HT-29 (cell line): ENCODE measurements around the gene CELF4. TPM values are rescaled to one million over a fixed set of nuclear protein-coding genes. Genes with fewer than 3 reads are reported as not detected.

Source experiments
- DNase-seq: peaks from one replicate; pipeline ENCODE4 v3.0.0-alpha.2; 2015; ENCODE audit warnings: low spot score
- total RNA-seq: library from RNA; depleted of rRNA; stranded (reverse); fragments of >200 nt; shearing (Covaris generic); gene quantifications from 2 replicates; pipeline ENCODE4 v1.2.3, GENCODE V29; 2014

CELF4 gene
- total RNA-seq, 1 experiment from 2014 or later = not detected

DNA sequence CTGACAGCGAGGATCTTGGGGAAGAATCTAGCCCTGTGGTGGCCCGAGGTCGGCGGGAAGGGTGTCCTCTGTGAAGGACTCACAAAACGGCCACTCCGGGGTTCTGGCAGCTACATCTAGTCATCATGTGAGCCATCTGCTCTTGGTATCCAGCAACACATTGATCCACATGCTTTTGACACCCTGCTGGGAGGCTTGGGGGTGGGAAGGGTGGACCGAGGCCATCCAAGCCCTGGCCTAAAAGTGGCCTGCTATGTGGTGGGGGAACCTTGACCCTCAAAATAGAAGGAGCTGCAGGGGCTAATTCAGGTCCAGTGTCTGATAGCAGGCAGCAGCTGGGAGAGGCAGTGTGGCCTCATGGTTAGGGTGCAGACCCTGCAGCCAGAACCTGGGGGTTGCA is 145.7 kb downstream of the CELF4 start:
- DNase-seq = no peak

GRCh38 chr18:37419315-37419714 is 146.3 kb downstream of the CELF4 start:
- DNase-seq = no peak

DNA sequence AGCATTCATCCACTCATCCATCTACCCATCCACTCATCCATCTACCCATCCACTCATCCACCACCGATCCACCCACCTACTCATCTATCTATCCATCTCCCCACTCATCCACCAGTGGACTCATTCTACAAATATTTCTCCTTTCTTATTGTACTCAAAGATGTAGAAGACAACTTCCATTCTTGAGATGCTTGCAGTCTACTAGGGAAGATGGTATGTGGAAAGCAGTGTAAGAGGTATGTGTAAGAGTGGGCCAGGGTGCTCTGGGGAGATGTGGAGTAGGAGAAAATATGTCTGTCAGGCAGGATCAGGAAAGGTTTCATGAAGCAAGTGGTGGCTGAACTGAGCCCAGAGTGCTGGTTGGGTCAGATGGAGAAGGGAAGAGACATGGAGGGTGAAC is 150.8 kb downstream of the CELF4 start:
- DNase-seq = no peak

GRCh38 chr18:37412829-37413228 is 152.8 kb downstream of the CELF4 start:
- no peak for DNase-seq

DNA sequence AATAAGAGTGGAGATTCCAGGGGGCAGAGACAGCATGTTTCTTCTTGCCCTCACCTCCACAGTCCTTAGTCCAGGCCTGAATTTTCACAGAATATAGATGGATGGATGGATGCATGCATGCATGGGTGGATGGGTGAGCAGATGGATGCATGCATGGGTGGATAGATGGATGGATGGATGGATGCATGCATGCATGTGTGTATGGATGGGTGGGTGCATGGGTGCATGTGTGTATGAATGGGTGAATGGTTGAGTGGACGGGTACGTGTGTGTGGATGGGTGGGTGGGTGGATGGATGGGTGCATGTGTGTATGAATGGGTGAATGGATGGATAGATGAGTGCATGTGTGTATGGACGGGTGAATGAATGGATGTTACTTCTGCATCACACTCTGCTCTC is 153.3 kb downstream of the CELF4 start:
- DNase-seq = no peak

DNA sequence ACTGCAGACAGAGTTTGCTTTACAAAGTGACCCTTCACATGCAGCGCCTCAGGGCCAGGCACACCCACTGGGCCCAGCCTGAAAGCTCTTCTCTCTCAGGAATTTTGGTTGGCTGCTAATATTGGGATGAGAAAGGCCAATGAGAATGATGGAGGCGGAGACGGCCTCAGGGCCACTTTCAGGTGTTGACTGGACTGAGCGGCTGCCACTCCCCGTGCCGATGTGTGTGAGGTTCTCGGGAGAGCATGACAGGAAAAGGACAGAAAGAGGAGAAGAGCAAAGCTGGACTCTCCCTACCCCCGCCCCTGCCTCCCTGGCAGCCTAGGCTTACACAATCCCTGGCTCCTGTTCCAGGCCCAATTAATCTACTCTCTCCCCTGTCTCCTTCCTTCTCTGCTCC is 155.7 kb downstream of the CELF4 start:
- DNase-seq = no peak

- DNase-seq = no peak
Observed at GRCh38 chr18:37408676-37409265, 156.8 kb downstream of the CELF4 start.

DNA sequence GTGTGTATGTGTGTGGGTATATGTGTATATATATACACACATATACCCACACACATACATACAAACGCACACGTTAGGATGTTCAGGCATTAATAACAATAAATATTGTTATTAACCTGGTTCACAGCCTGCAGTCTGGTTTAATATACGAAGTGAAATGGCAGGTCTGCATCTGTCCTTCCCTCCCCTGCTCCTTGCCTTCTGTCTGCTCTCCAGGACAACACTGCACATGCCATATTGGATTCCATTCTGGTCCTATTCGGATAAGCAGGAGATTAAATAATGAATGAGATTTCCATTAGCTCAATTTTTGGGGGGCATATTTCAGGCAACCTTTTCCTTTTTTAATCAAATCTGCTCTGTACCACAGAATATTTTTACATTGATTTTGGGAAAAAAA is 158.0 kb downstream of the CELF4 start:
- DNase-seq = no peak

DNA sequence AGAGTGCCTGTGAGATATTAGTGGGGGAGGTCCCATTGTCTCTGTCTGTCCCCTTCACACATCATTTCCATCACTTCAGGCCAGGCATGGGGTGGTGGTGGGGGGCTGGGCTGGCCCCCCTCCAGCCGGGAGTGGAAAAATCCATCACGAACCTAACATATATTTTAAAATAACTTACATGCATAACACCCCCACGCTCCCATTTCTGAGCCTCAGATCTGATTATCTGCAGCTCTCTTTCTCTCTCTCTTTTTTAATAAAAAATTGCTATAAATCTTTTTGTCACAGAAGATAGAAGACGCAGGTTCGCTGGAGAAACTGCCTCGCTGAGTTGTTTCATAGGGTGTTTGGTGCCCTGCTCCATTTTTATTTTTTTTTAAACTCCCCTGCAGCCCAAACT is 159.8 kb downstream of the CELF4 start:
- DNase-seq = no peak

GRCh38 chr18:37405229-37405628 is 160.4 kb downstream of the CELF4 start:
- DNase-seq = no peak

GRCh38 chr18:37403788-37404187 is 161.8 kb downstream of the CELF4 start:
- DNase-seq = no peak

DNA sequence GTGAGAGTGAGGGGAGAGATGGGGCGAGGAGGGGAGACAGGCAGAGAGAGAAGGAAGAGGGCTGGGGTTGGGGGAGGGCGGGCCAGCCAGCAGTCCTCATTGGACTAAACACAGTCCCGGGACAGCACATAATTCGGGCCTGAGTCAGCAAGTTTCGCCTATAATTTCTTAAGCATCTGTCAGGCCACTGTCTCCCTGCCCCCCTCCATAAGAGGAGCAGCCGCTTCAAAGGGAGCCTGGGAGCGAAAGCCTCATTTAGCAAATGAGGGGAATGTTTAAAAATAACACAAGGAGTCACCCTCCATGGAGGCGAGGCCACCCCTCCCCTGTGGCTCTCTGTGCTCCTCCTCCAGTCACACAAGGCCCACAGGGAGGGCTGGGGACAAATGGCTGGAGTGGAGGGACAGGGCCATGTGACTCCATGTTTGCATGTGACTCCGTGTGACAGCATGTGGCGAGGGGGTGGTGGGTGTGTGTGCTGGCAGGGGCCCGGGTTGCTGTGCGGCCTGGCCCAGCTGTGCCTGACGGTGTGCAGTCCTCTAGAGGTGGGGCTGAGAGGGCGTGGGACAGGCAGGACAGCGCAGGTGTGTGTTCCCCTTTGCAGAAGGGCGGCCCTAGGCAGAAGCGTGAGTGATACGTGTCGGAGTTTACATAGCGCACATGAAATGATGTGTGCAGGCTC is 162.4 kb downstream of the CELF4 start:
- no peak for DNase-seq

DNA sequence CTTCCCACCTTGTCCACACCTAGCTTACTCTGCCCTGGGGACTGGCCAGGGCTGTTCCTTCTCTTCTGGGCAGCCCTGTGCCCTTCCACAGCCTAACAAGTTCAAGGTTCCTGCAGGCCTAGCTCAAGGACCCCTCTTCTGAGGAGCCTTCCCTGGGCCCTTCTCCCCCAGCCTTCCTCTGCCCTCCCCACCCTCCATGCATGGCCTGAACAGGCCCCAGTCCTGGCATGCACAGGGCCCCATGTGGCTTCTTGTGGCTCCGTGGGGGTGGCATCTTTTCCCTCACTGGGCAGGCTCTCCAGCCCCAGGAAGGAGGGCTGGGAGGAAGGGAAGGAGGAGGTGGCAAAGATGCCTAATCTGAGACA is 162.9 kb downstream of the CELF4 start:
- DNase-seq = no peak

DNA sequence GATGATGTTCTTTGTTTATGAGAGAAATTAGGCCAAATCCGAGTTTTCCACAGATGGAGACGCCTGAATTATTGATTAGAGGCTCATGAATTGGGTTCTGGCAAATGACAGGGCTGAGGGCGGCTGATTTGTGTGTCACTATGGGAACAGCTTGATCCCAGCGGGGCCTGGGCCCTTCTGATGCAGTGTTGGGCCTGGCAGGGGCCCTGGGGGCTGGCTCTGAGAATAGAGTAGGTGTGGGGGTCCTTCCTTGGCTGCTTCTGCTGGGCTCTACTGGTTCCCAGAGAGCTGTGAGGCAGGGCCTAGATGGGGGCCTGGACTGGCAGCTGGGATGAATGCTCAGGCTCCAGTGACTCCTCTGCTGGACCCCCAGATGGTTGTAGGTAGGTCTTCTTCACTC is 164.8 kb downstream of the CELF4 start:
- DNase-seq = no peak

DNA sequence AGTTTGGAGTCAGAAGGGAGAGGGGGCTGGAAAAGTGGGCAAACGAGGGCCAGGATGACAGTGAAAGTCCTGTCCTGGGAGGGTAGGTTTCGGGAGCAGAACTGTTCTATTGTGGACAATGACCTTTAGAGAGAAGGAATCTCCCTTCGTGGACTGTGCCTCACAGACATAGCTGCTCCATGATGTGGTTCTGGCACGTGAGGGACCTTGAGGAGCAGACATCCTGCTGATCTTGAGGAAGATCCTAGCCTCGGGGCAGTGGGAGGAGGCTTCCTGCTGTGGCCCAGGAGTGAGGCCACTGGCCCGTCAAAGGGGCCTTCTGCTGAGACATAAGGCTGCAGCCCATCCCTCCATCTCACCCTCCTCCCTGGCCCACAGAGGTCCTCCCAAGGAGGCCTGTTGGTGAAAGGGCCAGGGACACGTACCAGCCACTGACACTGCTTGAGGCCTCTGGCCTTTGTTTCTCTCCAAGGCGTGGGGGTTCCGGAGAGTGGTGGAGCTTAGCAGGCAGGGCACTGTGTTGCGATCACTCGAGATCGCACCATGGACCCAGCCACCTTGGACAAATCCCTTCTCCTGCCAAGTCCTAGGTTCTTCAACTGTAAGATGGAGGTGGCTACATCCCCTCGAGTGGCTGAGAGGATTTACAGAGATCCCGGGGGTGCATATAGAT is 167.2 kb downstream of the CELF4 start:
- DNase-seq = no peak

GRCh38 chr18:37397814-37398213 is 167.8 kb downstream of the CELF4 start:
- no peak for DNase-seq

GRCh38 chr18:37396971-37397720 is 168.5 kb downstream of the CELF4 start:
- no peak for DNase-seq

GRCh38 chr18:37395631-37396030 is 170.0 kb downstream of the CELF4 start:
- no peak for DNase-seq

DNA sequence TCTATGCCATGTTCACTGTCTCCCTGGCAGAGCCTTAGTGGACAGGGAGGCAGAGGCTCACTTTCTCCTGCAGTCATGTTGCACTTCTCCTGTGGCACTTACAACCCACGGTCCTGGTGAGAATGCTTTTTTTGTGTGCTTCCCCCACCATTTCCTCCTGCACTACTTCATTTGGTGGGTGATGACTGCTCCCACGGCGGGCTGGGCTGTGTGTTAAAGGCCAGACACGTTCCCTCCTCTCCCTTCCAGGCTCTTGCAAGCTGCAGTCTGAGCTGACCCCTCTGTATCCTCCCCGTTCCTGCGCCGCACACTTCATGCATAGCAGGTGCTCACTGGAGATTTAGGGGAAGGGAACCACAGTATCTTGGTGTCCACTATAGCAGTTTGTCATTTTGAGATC is 170.5 kb downstream of the CELF4 start:
- no peak for DNase-seq

DNA sequence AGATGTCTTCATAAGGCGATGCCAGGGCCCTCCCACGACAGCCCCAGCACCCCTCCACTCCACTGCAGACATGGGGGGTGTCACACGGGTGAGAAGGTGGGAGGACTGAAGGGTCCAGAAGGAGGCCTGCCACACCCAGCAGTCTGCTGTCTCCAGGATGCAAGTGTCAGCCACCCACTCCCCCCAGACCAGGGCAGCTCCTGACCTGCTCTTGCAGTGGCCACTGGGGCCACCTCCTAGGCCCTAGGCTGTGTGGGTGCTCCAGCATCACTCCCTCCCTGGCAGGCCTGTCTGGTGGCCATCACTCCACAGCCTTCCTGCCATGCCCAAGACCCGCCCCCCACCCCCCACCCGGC is 171.0 kb downstream of the CELF4 start:
- DNase-seq = no peak

GRCh38 chr18:37393945-37394609 is 171.5 kb downstream of the CELF4 start:
- DNase-seq = no peak

- DNase-seq = no peak
Observed at GRCh38 chr18:37393221-37393827, 172.3 kb downstream of the CELF4 start.
